Panc1 (cell line): ENCODE data around the gene IL18.

Experiments used
- POLR2AphosphoS5 ChIP-seq: IDR thresholded peaks from 2 replicates; pipeline ENCODE4 v1.6.1; 2012; ENCODE audit warnings: mild to moderate bottlenecking, low read depth, low read length, moderate library complexity
- REST ChIP-seq, 2 experiments: IDR thresholded peaks; 2 replicates each; pipeline ENCODE4 v1.6.1; 2011 to 2012; ENCODE audit warnings: low read depth in 2 of 2, control low read depth in 1 of 2, low read length in 1 of 2, mild to moderate bottlenecking in 1 of 2, moderate library complexity in 1 of 2; ENCODE audit not compliant: insufficient read depth in 1 of 2
- SIN3A ChIP-seq: IDR thresholded peaks from 2 replicates; pipeline ENCODE4 v1.6.1; 2012; ENCODE audit warnings: low read depth, mild to moderate bottlenecking, low read length, moderate library complexity, borderline replicate concordance; ENCODE audit not compliant: insufficient read depth
- TCF7L2 ChIP-seq: IDR thresholded peaks from 2 replicates; pipeline ENCODE4 v1.6.1; 2011; ENCODE audit warnings: mild to moderate bottlenecking, low read depth, low read length, inconsistent platforms
- TF ChIP-seq, protein P1 (sequence below): fragments of 450-650 bp; IDR thresholded peaks from 2 replicates; pipeline ENCODE4 v1.5.1; 2017; ENCODE audit warnings: mild to moderate bottlenecking

DNA sequence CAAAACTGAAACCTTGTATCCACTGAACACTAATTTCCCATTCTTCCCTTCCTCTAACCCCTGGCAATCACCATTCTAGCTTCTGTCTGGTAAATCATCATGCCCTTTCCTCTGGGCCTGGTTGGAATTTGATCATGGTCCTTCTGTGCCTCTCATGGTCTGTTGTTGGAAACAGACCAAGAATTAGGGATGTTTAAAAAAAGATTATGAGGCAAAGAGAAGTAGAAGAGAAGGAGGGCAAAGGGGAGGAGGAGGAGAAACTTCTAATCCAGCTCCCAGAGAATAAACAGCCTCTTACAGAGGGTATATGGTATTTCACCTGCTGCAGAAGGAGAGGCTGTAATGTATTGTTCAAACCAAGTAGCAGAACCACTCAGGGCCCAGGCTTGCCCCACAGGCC is 22.0 kb upstream of the IL18 start:
- TF ChIP-seq, protein P1, sequence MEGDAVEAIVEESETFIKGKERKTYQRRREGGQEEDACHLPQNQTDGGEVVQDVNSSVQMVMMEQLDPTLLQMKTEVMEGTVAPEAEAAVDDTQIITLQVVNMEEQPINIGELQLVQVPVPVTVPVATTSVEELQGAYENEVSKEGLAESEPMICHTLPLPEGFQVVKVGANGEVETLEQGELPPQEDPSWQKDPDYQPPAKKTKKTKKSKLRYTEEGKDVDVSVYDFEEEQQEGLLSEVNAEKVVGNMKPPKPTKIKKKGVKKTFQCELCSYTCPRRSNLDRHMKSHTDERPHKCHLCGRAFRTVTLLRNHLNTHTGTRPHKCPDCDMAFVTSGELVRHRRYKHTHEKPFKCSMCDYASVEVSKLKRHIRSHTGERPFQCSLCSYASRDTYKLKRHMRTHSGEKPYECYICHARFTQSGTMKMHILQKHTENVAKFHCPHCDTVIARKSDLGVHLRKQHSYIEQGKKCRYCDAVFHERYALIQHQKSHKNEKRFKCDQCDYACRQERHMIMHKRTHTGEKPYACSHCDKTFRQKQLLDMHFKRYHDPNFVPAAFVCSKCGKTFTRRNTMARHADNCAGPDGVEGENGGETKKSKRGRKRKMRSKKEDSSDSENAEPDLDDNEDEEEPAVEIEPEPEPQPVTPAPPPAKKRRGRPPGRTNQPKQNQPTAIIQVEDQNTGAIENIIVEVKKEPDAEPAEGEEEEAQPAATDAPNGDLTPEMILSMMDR, result no peak
- TF ChIP-seq POLR2AphosphoS5, result no peak
- TF ChIP-seq REST (IDR thresholded peaks at IDR 0.05; ENCODE audit: insufficient read depth in 1 of 2, low read depth in 2 of 2, low read length in 1 of 2), result no peak
- no peak for TF ChIP-seq SIN3A
- no peak for TF ChIP-seq TCF7L2
